CD4-positive, alpha-beta T cell (primary cell): ENCODE data around the gene MAGEA2. TPM values are rescaled to one million over a fixed set of nuclear protein-coding genes. Genes with fewer than 3 reads are reported as not detected.
"Not testable (repeated sequence)": the region's sequence is repeated elsewhere in the genome, so short reads cannot be mapped to it uniquely, and the experiment has no call there.

Experiments used
- ATAC-seq: fragments of 200-7000 bp; cut with Tn5 transposase; one replicate; pipeline ENCODE4 v1.10.0; 2022; ENCODE audit warnings: mild to moderate bottlenecking; ENCODE audit not compliant: poor library complexity
- CTCF ChIA-PET: fragments of 350-600 bp; sonication (Branson Sonifier 250); formaldehyde crosslinking; loops from one replicate; lab custom pipeline; 2021; ENCODE audit warnings: antibody characterized with exemption, inconsistent platforms; lab: Charles Lee
- POLR2A ChIA-PET: fragments of 350-600 bp; sonication (Branson Sonifier 250); formaldehyde crosslinking; loops from one replicate; lab custom pipeline; 2021; ENCODE audit warnings: antibody characterized with exemption, inconsistent platforms; lab: Charles Lee
- DNase-seq, 14 experiments: peaks; one replicate each; pipeline ENCODE4 v3.0.0-alpha.2; 2013 to 2020; ENCODE audit warnings: mixed read lengths in 2 of 14
- H3K27ac ChIP-seq, 2 donors: one replicate each; pipeline versions ENCODE4 v1.5.1 to v1.7.0; 2013; ENCODE audit warnings: low read length in 2 of 2, low read depth in 1 of 2, mild to moderate bottlenecking in 1 of 2
- H3K27me3 ChIP-seq, 2 experiments: 1 replicate in 1 of 2; 2 replicates in 1 of 2; pipeline versions ENCODE4 v1.6.1 to v1.7.0; 2013; ENCODE audit warnings: low read length in 2 of 2, control low read depth in 1 of 2, mild to moderate bottlenecking in 1 of 2, moderate library complexity in 1 of 2; ENCODE audit not compliant: insufficient read depth in 2 of 2, control insufficient read depth in 1 of 2
- H3K36me3 ChIP-seq: one replicate; pipeline ENCODE4 v1.6.1; 2013; ENCODE audit warnings: low read length, control low read depth; ENCODE audit not compliant: insufficient read depth
- H3K4me1 ChIP-seq: one replicate; pipeline ENCODE4 v1.6.1; 2013; ENCODE audit warnings: low read length, control low read depth; ENCODE audit not compliant: insufficient read depth
- H3K4me3 ChIP-seq: one replicate; pipeline ENCODE4 v1.5.1; 2013; ENCODE audit warnings: mild to moderate bottlenecking, low read length, moderate library complexity
- H3K9me3 ChIP-seq, 2 experiments: 1 replicate in 1 of 2; 2 replicates in 1 of 2; pipeline versions ENCODE4 v1.6.1 to v1.7.0; 2013; ENCODE audit warnings: low read length in 2 of 2, mild to moderate bottlenecking in 2 of 2, control low read depth in 1 of 2, moderate library complexity in 1 of 2; ENCODE audit not compliant: control insufficient read depth in 1 of 2, insufficient read depth in 1 of 2
- H3K27ac Mint-ChIP-seq: one replicate; pipeline ENCODE4 v1.8.0; 2020; ENCODE audit warnings: mixed read lengths
- H3K27me3 Mint-ChIP-seq: one replicate; pipeline ENCODE4 v1.8.0; 2021; ENCODE audit warnings: mixed read lengths
- H3K36me3 Mint-ChIP-seq: one replicate; pipeline ENCODE4 v1.8.0; 2021; ENCODE audit warnings: low read depth, mixed read lengths
- H3K4me1 Mint-ChIP-seq: one replicate; pipeline ENCODE4 v1.8.0; 2021; ENCODE audit warnings: low read depth, mixed read lengths
- H3K4me3 Mint-ChIP-seq: one replicate; pipeline ENCODE4 v1.8.0; 2020; ENCODE audit warnings: mild to moderate bottlenecking, mixed read lengths
- H3K9me3 Mint-ChIP-seq: one replicate; pipeline ENCODE4 v1.8.0; 2020; ENCODE audit warnings: mixed read lengths
- intact Hi-C, 2 experiments: fragments of 100-400 bp; cut with DNase I in 1 of 2; cut with micrococcal nuclease in 1 of 2; formaldehyde crosslinking; loops; one replicate each; pipeline versions ENCODE4 v1.15.1 to v1.9.0; 2023 to 2025; cut with DNase I, micrococcal nuclease
- polyA plus RNA-seq, 2 donors: library from polyadenylated mRNA; unstranded; fragments of 120-200 nt; gene quantifications; one replicate each; pipeline ENCODE4 v1.2.1, GENCODE V29; 2013
- total RNA-seq, 174 experiments: library from RNA in 2 of 174; stranded (reverse) in 2 of 174; gene quantifications; one replicate each; pipeline ENCODE4 v1.2.3 and lab custom pipeline; 2021 to 2026
- TF ChIP-seq, protein P1 (sequence below): fragments of 200-600 bp; IDR thresholded peaks from one replicate; pipeline ENCODE4 v1.8.0; 2022; ENCODE audit warnings: antibody characterized with exemption, mild to moderate bottlenecking

Gene MAGEA2, protein sequence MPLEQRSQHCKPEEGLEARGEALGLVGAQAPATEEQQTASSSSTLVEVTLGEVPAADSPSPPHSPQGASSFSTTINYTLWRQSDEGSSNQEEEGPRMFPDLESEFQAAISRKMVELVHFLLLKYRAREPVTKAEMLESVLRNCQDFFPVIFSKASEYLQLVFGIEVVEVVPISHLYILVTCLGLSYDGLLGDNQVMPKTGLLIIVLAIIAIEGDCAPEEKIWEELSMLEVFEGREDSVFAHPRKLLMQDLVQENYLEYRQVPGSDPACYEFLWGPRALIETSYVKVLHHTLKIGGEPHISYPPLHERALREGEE
- total RNA-seq (not detected), total RNA-seq (lab: John Stamatoyannopoulos, UW) (0 reads per million in 172 experiments)
- not detected for polyA plus RNA-seq (2013, experiment 1 of 2)
- not detected for polyA plus RNA-seq (2013, experiment 2 of 2)

DNA sequence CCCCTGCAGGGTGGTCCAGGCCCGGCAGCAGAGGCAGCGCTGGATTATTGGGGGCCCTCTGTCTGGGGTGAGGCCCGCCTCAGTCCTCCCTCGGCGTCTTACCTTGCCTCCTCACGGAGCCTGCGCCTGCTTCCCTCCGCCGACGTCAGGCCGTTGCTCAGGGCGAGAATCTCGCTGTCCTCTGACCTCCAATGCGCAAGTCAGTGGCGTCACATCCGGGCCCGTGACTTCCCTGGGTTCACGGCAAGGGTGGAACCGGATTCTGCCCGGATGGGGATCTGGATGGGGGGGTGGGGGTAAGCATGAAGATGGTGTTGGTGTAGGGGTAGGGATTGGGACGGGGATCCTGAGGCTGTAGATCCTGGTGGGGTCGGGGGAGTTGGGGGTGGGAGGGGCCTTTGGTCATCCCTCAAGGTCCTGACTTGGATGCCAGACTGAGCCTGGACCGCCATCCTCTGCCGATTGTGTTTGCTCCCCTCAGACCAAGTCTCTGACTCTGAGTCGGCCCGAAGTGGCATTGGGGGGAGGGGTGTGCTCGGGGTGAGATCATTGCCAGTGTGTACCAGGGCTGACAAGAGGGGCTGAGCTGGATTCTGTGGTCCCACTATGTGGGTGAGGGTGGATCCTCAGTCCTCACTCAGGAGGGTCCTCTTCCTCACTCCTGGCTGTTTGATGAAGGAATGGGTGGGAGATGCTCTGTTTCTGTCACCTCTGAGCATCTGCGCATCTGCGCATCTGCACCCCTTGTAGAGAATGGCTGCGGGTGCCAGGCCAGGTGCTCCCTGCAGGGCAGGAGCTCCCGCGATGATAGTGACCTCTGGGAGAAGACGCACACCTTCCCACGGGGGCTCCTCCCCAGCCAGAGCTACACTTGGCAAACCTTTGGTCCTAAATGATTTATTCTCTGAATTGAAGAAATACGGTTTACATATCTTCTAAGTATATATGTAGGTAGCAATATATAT is at the start of gene MAGEA2:
TSS of gene MAGEA2 (minus strand) at position 157 of the 965 bp plus-strand sequence. CDS start 2,479 bp downstream, outside the sequence.
- H3K27ac ChIP-seq, ATAC-seq, H3K27me3 ChIP-seq, H3K9me3 Mint-ChIP-seq, H3K4me3 Mint-ChIP-seq, H3K27me3 Mint-ChIP-seq, H3K4me1 Mint-ChIP-seq, DNase-seq, H3K36me3 Mint-ChIP-seq, intact Hi-C loops, CTCF ChIA-PET, H3K9me3 ChIP-seq, POLR2A ChIA-PET, H3K4me1 ChIP-seq, H3K4me3 ChIP-seq, H3K27ac Mint-ChIP-seq, H3K36me3 ChIP-seq: not testable (repeated sequence)

DNA sequence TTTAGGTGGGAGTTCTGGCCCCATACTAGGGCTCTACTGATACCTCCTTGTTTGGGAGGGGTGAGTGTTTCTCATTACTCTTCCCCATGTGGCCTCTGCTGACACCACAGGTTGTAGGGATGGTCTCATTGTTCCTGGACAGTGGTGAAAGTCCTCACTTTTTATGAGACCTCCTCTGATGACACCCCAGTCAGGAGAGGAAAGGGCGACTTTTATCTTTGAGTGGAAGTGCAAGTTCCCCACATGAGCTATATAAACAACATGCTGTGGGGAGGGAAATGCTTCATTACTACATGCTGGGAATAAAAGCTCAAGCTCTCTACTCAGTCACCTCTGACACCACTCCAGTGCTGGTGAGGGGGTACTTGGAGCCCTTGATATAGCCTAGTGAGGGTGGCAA is 45.3 kb upstream of the MAGEA2 start:
- no peaks in the 10 kb centered on the region for H3K36me3 Mint-ChIP-seq
- Histone ChIP-seq H3K9me3 (no peaks in the 10 kb centered on the region), H3K36me3 (no peaks in the 10 kb centered on the region), H3K4me3 (no peak overlapping the region), H3K27me3 (no peaks in the 10 kb centered on the region), H3K27ac (no peak overlapping the region), H3K4me1 (no peaks in the 10 kb centered on the region)
- ATAC-seq (no peak), DNase-seq (no peak)
- H3K4me1 Mint-ChIP-seq = no peaks in the 10 kb centered on the region
- TF ChIP-seq, protein P1, sequence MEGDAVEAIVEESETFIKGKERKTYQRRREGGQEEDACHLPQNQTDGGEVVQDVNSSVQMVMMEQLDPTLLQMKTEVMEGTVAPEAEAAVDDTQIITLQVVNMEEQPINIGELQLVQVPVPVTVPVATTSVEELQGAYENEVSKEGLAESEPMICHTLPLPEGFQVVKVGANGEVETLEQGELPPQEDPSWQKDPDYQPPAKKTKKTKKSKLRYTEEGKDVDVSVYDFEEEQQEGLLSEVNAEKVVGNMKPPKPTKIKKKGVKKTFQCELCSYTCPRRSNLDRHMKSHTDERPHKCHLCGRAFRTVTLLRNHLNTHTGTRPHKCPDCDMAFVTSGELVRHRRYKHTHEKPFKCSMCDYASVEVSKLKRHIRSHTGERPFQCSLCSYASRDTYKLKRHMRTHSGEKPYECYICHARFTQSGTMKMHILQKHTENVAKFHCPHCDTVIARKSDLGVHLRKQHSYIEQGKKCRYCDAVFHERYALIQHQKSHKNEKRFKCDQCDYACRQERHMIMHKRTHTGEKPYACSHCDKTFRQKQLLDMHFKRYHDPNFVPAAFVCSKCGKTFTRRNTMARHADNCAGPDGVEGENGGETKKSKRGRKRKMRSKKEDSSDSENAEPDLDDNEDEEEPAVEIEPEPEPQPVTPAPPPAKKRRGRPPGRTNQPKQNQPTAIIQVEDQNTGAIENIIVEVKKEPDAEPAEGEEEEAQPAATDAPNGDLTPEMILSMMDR = no peak
- no peaks in the 10 kb centered on the region for H3K9me3 Mint-ChIP-seq
- H3K4me3 Mint-ChIP-seq = no peak overlapping the region
- intact Hi-C loops = no loop called here
- H3K27ac Mint-ChIP-seq = no peak overlapping the region
- H3K27me3 Mint-ChIP-seq = peaks cover 15% of the 10 kb centered on the region
- ChIA-PET POLR2A (no interaction called here), CTCF (no interaction called here)

DNA sequence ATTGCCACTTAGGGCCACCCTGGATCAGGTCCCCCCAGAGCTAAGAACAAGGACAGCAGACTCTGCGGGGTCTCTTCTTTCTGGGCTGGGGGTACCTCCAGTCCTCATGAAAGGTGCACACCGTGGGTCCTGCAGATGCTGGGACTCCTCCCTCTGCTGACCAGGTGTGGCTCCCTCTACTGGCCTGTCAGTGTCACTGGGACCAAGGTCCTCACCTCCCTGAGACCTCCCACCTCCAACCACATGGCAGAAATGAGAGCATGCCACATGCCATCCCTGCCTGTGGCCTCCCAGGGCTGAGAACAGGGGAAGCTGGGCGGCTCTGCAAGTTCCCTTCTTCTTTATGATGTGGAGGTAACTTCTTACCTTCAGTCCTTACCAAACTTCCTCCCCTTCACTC is 33.4 kb upstream of the MAGEA2 start:
- H3K27me3 ChIP-seq, intact Hi-C loops, H3K36me3 Mint-ChIP-seq, H3K27me3 Mint-ChIP-seq, H3K27ac Mint-ChIP-seq, POLR2A ChIA-PET, H3K4me3 ChIP-seq, H3K4me1 Mint-ChIP-seq, H3K9me3 ChIP-seq, H3K4me3 Mint-ChIP-seq, DNase-seq, ATAC-seq, CTCF ChIA-PET, H3K36me3 ChIP-seq, H3K4me1 ChIP-seq, H3K27ac ChIP-seq, H3K9me3 Mint-ChIP-seq: not testable (repeated sequence)

DNA sequence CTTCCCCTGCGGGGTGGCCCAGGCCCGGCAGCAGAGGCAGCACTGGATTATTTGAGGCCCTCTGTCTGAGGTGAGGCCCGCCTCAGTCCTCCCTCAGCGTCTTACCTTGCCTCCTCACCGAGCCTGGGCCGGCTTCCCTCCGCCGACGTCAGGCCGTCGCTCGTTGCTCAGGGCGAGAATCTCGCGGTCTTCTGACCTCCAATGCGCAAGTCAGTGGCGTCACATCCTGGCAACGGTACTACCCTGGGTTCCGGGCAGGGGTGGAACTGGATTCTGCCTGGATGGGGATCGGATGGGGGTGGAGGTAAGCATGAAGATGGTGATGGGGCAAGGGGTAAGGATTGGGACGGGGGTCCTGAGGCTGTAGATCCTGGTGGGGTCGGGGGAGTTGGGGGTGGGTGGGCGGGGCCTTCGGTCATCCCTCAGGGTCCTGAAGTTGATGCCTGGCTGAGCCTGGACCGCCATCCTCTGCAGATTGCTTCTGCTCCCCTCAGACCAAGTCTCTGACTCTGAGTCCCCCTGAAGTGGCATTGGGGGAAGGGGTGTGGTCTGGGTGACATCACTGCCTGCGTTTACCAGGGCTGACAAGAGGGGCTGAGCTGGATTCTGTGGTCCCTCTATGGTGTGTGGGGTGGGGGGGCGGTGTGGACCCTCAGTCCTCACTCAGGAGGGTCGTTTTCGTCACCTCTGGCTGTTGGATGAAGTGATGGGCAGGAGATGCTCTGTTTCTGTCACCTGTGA is 16.1 kb upstream of the MAGEA2 start, which contains the start of gene MAGEA6:
TSS of gene MAGEA6 (minus strand) at position 141 of the 741 bp plus-strand sequence. CDS start 2,039 bp downstream, outside the sequence.
- H3K36me3 ChIP-seq, CTCF ChIA-PET, H3K27me3 ChIP-seq, H3K9me3 Mint-ChIP-seq, H3K9me3 ChIP-seq, H3K27me3 Mint-ChIP-seq, DNase-seq, H3K4me1 ChIP-seq, ATAC-seq, H3K27ac Mint-ChIP-seq, POLR2A ChIA-PET, H3K4me3 Mint-ChIP-seq, H3K27ac ChIP-seq, H3K4me1 Mint-ChIP-seq, H3K4me3 ChIP-seq, intact Hi-C loops, H3K36me3 Mint-ChIP-seq: not testable (repeated sequence)

DNA sequence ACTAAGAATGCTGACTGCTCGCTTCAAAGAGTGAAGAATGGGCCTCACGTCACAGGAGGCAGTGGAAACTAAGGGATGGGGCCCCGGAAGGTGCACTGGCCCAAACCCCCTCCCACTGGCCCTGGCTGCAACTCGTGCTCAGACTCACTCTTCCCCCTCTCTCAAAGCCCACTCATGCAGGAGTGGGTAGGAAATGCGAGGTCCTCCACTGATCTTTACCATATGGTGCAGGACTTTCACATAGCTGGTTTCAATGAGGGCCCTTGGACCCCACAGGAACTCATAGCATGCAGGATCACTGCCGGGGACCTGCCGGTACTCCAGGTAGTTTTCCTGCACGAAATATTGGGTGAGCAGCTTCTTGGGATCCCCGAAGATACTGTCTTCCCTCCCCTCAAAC is 12.9 kb upstream of the MAGEA2 start:
- DNase-seq, CTCF ChIA-PET, ATAC-seq: not testable (repeated sequence)

More for the DNA sequence above, 12.9 kb upstream of the MAGEA2 start:
- H3K27ac ChIP-seq, H3K4me3 Mint-ChIP-seq, POLR2A ChIA-PET, H3K9me3 Mint-ChIP-seq, H3K27me3 Mint-ChIP-seq, intact Hi-C loops, H3K27me3 ChIP-seq, H3K4me3 ChIP-seq, H3K36me3 ChIP-seq, H3K4me1 Mint-ChIP-seq, H3K27ac Mint-ChIP-seq, H3K9me3 ChIP-seq, H3K4me1 ChIP-seq, H3K36me3 Mint-ChIP-seq: not testable (repeated sequence)
